D341Med (cell line): Measurements from ENCODE around the gene UBE2Q2.

Experiments
- DNase-seq: peaks from one replicate; pipeline ENCODE4 v3.0.0; 2012; ENCODE audit warnings: low spot score

UBE2Q2 gene

DNA sequence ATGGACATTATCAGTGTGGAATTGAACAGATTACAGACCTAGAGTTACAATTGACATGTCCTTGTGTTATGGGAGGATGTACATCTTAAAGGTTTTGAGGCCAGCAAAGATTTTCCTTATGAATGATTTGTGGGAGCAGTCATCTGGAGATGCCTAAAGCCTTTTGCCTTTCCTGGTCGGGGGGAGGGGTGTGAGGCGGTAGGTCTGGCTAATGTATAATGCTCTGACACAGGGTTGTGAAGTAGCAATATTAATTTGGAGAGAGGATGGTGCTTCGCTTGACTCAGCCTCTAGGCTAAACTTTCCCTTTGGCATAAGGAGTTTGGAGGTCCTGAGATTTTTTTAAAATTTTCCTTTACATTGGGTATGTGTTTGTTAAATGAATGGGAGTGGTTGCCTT, 83.7 kb downstream of the UBE2Q2 start:
- DNase-seq, result no peak

DNA sequence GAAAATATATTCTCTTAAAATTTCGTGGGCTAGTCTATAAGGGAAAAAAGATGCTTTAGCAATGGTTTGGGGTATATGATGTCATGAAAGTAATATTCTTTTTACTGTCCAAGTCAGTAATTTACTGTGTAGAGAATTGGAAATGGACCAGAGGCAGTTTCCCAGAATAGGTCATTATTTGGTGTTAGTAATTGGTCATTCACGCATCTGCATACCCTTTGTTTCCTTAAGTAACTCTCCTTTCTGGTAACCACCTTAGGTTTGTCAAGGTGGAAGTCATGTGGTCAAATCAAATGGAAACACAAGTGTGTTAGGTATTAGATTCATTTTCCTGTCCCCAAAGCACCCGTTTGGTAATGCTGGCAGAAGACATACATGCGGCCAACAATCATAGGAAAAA, 84.4 kb downstream of the UBE2Q2 start:
- no peak for DNase-seq

DNA sequence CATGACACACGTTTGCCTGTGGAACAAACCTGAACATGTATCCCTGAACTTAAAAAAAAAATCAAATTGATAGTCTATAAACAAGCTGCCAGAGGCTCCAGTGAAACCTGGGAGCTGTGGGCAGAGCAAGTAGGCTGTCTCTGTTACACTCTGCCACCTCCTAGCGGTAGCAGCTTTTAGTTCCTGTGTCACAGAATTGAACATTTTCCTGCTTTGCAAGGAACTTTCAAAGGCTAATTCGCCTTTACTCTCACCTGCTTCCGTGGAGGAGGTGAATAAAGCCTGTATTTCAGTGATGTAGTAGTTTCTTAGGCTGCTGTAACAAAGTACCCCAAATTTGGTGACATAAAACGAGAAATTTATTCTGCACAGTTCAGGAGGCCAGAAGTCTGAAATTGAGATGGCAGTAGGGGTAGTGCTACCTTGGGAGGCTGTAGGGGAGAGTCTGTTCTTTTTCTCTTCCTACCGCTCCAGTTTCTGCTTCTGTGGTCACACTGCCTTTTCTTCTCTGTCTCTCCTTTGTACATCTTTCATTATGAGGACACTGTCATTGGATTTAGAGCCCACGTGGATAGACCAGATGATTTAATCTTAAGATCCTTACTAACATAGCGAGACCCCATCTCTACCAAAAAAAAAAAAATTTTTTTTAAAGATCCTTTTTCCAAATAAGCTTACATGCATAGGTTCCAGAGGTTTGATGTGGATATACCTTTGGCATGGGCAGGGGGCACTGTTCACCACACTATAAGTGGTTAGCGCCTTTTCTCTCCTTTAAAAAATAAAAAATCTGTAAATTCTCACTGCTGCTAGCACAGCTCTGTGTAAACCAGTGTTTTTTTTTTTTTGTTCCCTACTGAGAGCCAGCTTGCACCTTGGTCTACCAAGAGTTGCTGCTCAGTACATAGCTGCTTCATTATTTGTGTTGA, 85.7 kb downstream of the UBE2Q2 start:
- DNase-seq, result peak; percentile 48

DNA sequence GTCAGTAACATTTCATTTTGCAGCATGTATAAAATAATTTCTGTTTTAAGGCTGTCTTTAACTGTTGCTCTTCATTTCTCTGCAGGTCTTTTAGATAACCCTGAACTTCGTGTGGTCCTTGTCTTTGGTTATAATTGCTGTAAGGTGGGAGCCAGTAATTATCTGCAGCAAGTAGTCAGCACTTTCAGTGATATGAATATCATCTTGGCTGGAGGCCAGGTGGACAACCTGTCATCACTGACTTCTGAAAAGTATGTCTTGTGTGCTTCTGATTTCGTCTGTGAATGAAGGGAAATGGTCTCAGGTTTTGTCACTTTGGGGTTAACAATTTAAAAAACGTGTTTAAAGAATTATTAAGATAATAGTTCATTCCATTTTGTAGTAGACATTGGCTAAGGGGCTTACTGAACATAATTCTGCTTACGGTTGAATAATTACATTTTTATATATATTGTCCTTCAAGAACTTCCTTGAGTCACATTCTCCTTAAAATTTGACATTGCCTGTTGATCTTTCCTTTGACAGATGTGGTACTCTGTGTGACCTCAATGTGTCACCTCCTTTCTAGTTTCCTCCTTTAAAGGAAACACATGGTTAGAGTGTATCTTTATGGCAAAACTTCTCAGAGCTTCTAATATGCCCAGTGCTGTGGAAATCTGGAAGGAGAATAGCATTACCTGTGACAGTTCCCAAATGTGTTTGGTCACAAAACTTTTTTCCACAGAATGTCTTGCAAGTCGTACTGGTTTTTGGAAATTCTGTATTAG, 86.7 kb downstream of the UBE2Q2 start:
- no peak for DNase-seq

DNA sequence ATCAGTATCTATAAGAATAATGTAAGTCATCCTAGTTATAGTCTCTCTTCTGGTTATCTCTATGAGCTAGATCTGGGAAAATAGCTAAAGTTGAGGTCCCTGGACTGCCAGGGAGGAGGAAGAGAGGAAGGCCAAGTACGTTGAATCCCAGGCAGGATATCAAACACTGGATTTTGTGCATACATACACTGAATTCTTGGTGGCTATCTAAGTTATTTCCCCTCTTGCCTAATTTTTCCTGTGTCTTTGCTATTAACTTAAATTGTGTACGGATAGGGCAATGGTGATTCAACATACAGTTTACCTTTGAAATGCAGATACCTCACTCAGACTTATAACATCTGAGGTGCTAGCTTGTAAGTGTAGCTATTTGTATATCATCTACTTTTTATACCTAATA, 87.6 kb downstream of the UBE2Q2 start:
- no peak for DNase-seq

DNA sequence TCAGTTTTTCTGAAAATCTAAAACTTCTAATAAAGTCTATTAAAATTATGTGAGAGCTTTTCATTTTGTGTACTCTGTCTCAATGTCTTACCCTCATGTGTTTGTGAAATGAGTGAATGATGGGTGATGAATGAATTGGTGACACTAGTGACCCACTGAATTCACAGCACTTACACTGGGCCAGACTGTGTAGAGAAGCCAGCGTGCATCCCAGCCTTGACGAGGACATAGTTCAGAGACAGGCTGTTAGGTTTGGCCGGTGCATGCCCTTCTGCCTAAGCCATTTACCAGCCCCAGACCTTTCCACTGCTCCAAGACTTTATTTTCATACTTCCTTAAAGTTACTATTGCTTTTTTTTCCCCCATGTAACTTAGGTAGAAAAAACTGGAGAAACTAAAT, 99.2 kb downstream of the UBE2Q2 start:
- DNase-seq, result no peak

DNA sequence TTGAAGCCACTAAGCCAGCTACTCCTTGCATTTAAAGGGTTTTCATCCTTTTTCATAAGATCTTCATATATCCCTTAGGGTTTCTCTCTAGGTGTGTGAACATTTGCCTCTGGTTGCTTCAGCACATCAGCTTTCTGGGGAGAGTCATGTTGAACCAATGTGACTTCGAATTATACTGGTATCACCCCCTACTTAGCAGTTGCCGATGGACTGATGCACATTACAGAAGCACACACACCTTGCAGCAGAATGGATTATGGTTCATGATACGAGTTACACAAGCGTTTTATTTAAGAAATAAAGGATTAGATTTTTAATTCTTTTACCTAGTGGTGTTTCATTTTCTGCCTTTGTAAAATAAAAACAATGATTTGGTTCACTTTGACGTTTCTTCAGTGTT, 100.0 kb downstream of the UBE2Q2 start:
- DNase-seq, result no peak

DNA sequence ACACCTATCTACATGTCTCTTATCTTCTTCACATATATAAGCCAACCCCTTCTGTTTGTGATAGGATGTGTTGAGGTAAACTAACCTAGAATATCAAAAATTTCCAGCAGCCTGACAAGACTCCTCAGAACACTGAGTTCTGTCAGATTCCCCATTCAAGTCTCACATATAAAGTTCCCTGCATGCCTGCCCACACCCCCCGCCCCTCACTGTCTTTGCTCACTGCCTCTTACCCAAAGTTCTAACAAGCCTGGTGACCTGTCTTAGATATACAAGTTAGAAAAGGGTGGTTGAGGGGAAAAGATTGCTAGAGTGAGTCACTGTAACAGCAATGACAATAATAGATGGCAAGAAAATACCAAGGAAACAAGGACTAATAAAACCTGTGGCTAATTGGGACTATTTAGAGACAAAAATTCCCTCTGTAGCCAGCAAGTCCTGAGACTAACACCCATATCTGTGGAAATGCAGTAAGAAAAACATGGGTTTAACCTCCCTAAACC, 100.5 kb downstream of the UBE2Q2 start:
- DNase-seq, result no peak

DNA sequence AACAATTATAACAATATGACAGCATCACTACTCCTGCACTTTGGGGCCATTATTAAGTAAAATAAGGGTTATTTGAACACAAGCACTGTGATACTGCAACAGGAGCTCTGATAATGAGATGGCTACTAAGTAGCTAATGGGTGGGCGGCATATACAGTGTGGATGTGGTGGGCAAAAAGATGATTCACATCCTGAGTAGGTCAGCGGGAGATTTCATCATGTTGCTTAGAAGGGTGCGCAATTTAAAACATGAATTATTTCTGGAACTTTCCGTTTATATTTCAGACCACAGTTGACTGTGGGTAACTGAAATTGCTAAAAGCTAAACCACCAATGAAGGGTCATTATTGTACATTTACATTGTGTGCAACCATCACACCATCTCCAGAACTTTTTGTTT, 102.7 kb downstream of the UBE2Q2 start:
- no peak for DNase-seq

DNA sequence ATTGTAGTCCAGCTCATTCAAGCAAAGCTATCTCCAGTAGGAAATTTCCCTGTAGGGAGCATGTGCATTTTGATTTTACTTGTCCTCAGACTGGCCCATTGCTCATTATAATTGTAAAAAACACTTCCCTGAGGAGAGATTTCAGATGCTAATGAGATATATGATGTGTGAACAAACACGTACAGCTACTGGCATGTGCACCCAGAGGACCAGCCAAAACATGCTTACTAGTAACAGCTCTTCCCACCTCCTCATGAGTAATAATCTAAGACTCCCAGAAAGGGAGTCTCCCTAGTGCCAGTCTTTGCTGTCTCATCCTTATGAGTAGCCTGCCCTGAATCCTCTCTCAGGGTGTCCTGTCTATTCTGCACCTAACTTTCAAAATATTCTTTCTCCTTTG, 103.8 kb downstream of the UBE2Q2 start:
- DNase-seq, result no peak

DNA sequence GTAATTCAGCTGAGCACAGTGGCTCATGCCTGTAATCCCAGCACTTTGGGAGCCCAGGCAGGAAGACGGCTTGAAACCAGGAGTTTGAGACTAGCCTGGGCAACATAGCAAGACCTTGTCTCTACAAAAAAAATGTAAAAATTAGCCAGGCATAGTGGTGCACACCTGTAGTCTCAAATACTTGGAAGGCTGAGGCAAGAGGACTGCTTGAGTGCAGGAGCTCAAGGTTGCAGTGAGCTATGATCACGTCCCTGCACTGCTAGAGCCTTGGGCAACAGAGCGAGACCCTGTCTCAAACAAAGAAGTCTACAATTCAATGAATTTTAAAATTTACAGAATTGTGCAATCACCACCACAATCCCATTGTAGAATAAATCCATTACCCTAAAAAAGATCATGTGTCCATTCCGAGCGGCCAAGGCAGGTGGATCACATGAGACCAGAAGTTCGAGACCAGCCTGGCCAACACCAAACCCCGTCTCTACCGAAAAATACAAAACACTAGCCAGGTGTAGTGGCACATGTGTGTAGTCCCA, 105.6 kb downstream of the UBE2Q2 start:
- DNase-seq, result no peak
